Pancreas (tissue), 10 donors: ENCODE data around the gene HIC2. TPM values are rescaled to one million over a fixed set of nuclear protein-coding genes. Genes with fewer than 3 reads are reported as not detected.

Source experiments
- ATAC-seq, 4 donors: fragments of 200-7000 bp; cut with Tn5 transposase; one replicate each; pipeline versions ENCODE4 v1.8.0 to v1.9.1; 2020; ENCODE audit warnings: mild to moderate bottlenecking in 4 of 4, moderate library complexity in 4 of 4
- DNase-seq, 6 donors: peaks; one replicate each; pipeline ENCODE4 v3.0.0-alpha.2; 2020
- FAIRE-seq: peaks from 2 replicates; lab custom pipeline; 2012; peaks lifted over from hg19 to GRCh38; lab: Jason Lieb, UNC
- H3K27ac ChIP-seq, 4 donors: fragments of 200-600 bp; sonication (generic); 1 replicate in 3 of 4; 2 replicates in 1 of 4; pipeline versions ENCODE4 v1.5.0 to v1.8.0; 2020
- H3K27me3 ChIP-seq, 4 donors: fragments of 200-600 bp; one replicate each; pipeline ENCODE4 v1.8.0; 2021
- H3K36me3 ChIP-seq, 3 donors: fragments of 200-600 bp; sonication (generic) in 1 of 3; one replicate each; pipeline versions ENCODE4 v1.5.0 to v1.8.0; 2020 to 2021
- H3K4me1 ChIP-seq, 3 donors: fragments of 200-600 bp; one replicate each; pipeline ENCODE4 v1.8.0; 2021
- H3K4me3 ChIP-seq, 4 donors: fragments of 200-600 bp; sonication (generic) in 2 of 4; one replicate each; pipeline versions ENCODE4 v1.5.0 to v1.8.0; 2020 to 2021
- H3K9me3 ChIP-seq, 4 donors: fragments of 200-600 bp; one replicate each; pipeline ENCODE4 v1.8.0; 2021
- CTCF ChIP-seq, 4 donors: fragments of 200-600 bp; sonication (generic) in 3 of 4; IDR thresholded peaks; one replicate each; pipeline versions ENCODE4 v1.5.0 to v1.8.0; 2021; ENCODE audit warnings: antibody characterized with exemption in 4 of 4
- WGBS, 2 donors: extraction: QIAGEN DNeasy Blood & Tissue Kit; methylation state at CpG; one replicate each; pipeline ENCODE4 v1.1.7; 2013; 5-methylcytosine and 5-hydroxymethylcytosine counted together
- intact Hi-C, 3 donors: fragments of 100-400 bp; cut with DNase I; formaldehyde crosslinking; loops; one replicate each; pipeline versions ENCODE4 v1.11.1 to v1.14.2; 2022
- polyA plus RNA-seq, 2 donors: library from polyadenylated mRNA; stranded (reverse); fragments of 200-250 nt; gene quantifications; one replicate each; pipeline ENCODE4 v1.2.3, GENCODE V29; 2013
- total RNA-seq, 6 donors: library from RNA; stranded (reverse); fragmentation: NEBNext Ultra II Directional in 4 of 6; extraction: Animal tissue kit (Norgen Biotek cat#: 25700) in 4 of 6; gene quantifications; one replicate each; pipeline versions ENCODE4 v1.2.1 to v1.2.4, GENCODE V29; 2021 to 2023
- donor health status: healthy with polysubstance abuse.
- donor health status: DM: no; HTN: no; CAD: no; lungs with moderate emphysema.
- donor health status: DM: no; HTN: no; CAD: no.
- donor health status: control.
- donor health status: control.
- donor health status: Bipolar disorder and iron deficiency.
- donor health status: DM: yes; HTN: yes; CAD: no.
- donor health status: DM: no; HTN: no; CAD: no.
- donor health status: DM: no; HTN: no; CAD: no.
- donor health status: DM: yes; HTN: yes; CAD: no.

HIC2 gene
- total and polyA plus RNA-seq, 8 donors = 1.5 to 2.7 (median 2.1) TPM

GRCh38 chr22:21446827-21447690 is 29.9 kb downstream of the HIC2 start:
- no peak overlapping the region for H3K4me3 ChIP-seq
- no peak for ATAC-seq
- intact Hi-C loops = no loop called here
- no peaks in the 10 kb centered on the region for H3K27me3 ChIP-seq
- TF ChIP-seq CTCF (IDR thresholded peaks at IDR 0.05) = no peak
- no peaks in the 10 kb centered on the region for H3K4me1 ChIP-seq
- no peak for FAIRE-seq
- peak; percentile 4 to 75 (median 22) for DNase-seq
- no peaks in the 10 kb centered on the region for H3K9me3 ChIP-seq
- H3K36me3 ChIP-seq = peaks cover 0 to 15% (median 11%) of the 10 kb centered on the region in 3 donors
- H3K27ac ChIP-seq = no peak overlapping the region
- 90 to 93% methylated on average over 33 of the region's 33 CpGs for WGBS, 2 donors

DNA sequence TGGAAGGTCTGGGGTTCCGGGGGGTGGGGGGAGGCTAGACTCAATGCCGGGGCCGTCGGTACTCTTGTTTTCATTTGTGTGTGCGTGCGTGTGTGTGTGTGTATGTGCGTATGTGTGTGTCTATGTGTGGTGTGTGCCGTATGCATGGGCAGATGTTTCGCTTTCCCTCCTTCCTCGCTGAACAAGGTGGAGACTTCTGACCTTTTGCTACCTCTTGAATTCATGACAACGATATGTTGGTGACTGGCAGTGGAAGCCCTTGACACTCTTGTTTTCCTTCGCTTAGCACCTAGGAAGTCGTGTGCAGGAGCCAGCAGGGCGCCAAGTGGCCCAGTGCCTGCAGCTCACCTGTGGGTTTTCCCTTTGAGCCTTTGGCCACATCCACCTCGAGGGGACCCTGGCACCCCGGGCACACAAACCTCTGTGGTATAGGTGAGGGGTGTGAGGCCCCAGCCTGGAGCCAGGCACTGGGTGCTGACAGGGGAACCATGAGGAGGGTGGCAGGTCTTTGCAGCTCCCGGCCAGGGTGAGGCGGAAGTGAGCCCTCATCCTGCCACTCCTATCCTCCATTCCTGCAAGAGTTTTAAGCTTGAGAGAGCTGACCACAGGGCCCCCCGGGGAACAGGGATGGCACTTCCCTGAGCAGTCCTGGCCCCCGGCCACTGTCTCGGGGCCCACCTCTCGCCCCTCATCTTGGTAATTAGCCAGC is 30.7 kb downstream of the HIC2 start:
- intact Hi-C loops = no loop called here
- Histone ChIP-seq H3K27me3 (no peaks in the 10 kb centered on the region), H3K9me3 (no peaks in the 10 kb centered on the region), H3K36me3 (peaks cover 0 to 15% (median 11%) of the 10 kb centered on the region in 3 donors), H3K4me1 (no peaks in the 10 kb centered on the region), H3K4me3 (no peak overlapping the region), H3K27ac (no peak overlapping the region)
- DNase-seq (peak; percentile 61 to 91 (median 81)), FAIRE-seq (no peak), ATAC-seq (peak; percentile 72 to 87 (median 78))
- 43 to 50% methylated on average over 22 of the region's 22 CpGs for WGBS, 2 donors
- no peak for TF ChIP-seq CTCF (IDR thresholded peaks at IDR 0.05)

DNA sequence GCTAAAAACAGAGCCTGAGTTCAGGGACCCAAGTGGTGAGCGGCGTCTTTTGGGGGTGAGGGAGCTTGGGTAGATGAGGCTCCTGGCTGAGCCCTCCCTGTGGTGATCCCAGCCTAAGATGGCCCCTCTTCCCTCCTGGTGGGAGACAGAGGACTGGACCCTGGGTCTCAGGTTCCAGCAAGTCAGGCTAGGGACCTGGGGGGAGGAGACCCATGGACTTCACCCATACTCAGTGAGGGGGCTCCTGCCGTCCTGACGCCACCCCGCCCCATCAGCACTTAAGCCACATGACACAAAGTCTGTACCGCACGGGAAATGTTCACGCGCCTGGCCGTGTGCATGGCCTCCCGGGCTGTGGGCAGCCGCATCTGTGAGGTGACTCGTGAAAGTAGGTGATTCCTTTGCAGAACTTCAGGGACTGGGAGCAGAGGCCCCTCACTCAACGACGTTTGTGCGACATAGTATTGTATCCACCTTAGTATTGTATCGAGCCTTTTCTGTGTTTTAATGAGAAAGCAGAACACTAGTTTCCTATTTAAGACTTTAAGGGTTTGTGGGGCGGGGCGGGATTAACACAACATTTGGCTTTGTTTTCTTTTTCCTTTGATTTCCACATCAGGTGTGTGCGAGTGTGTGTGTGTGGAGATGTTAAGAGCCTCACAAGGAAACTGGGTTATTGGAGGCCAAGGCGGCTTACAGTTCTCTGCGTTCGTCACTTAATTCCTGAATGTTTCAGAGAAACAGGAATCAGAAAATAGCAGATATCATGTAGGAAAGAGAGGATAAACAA is 31.7 kb downstream of the HIC2 start:
- no peaks in the 10 kb centered on the region for H3K27me3 ChIP-seq
- TF ChIP-seq CTCF (IDR thresholded peaks at IDR 0.05) = no peak
- no peaks in the 10 kb centered on the region for H3K9me3 ChIP-seq
- FAIRE-seq = no peak
- intact Hi-C loops = no loop called here
- H3K36me3 ChIP-seq = peaks cover 0 to 15% (median 11%) of the 10 kb centered on the region in 3 donors
- no peak overlapping the region for H3K4me3 ChIP-seq
- H3K27ac ChIP-seq = no peak overlapping the region
- no peaks in the 10 kb centered on the region for H3K4me1 ChIP-seq
- 92 to 93% methylated on average over 23 of the region's 23 CpGs for WGBS, 2 donors
- DNase-seq = peak in 5 of 6 donors; percentile 3 to 54 (median 11)
- no peak for ATAC-seq

GRCh38 chr22:21449531-21450319 is 32.6 kb downstream of the HIC2 start:
- WGBS, 2 donors = 92 to 96% methylated on average over 23 of the region's 23 CpGs
- no peaks in the 10 kb centered on the region for H3K27me3 ChIP-seq

More at GRCh38 chr22:21449531-21450319, 32.6 kb downstream of the HIC2 start:
- Histone ChIP-seq H3K27ac (no peak overlapping the region), H3K4me1 (no peaks in the 10 kb centered on the region), H3K36me3 (peaks cover 0 to 15% (median 11%) of the 10 kb centered on the region in 3 donors), H3K9me3 (no peaks in the 10 kb centered on the region), H3K4me3 (no peak overlapping the region)
- FAIRE-seq (no peak), DNase-seq (peak in 5 of 6 donors; percentile 1 to 59 (median 11)), ATAC-seq (no peak)
- no peak for TF ChIP-seq CTCF (IDR thresholded peaks at IDR 0.05)
- intact Hi-C loops = no loop called here
